ENCODE measurements around the gene NUMBL. TPM values are rescaled to one million over a fixed set of nuclear protein-coding genes. Genes with fewer than 3 reads are reported as not detected.

NUMBL gene
- total and polyA plus RNA-seq, 9 of the 15 experiments (the other 6 are each of a cell fraction or from before 2014, with no cell fraction given), result 0.39 to 38.6 (median 6.6) TPM

GRCh38 chr19:40625406-40626120 lies 64.9 kb downstream of the NUMBL start:
- no TSS peak for BruUV-seq (replicated peaks)
- H4K20me1 ChIP-seq (replicated peaks; ENCODE audit: control insufficient read depth, insufficient read depth, low read length), result no peaks in the 10 kb centered on the region
- TF ChIP-seq BHLHE40 (IDR thresholded peaks at IDR 0.05; ENCODE audit: low read length) (peak; percentile 56), ZFP36 (IDR thresholded peaks at IDR 0.05; ENCODE audit: low read depth, low read length, partially characterized antibody) (peak; percentile 70), ZNF696 (CRISPR knock-in tag; conservative IDR thresholded peaks at IDR 0.05) (no peak), MAX (CRISPR knock-in tag; IDR thresholded peaks at IDR 0.05) (peak; percentile 52; the same call in 1 of the 2 replicates), MNT (conservative IDR thresholded peaks at IDR 0.05) (0 out of 4 replicates have a peak, but pooled peaks of 1 of the 2 experiments have one; percentile 32), MYC (IDR thresholded peaks at IDR 0.05; ENCODE audit: low read depth, low read length) (0 out of 2 replicates have a peak, but pooled peaks have one; percentile 53), MYC (CRISPR knock-in tag; IDR thresholded peaks at IDR 0.05; ENCODE audit: borderline replicate concordance, low read depth) (no peak), RBFOX2 (IDR thresholded peaks at IDR 0.05; ENCODE audit: low read depth, low read length) (peak; percentile 45), TFAP4 (CRISPR knock-in tag; IDR thresholded peaks at IDR 0.05; ENCODE audit: borderline replicate concordance) (peak; percentile 48; the same call in 1 of the 2 replicates), CBX1 (IDR thresholded peaks at IDR 0.05; ENCODE audit: low read depth) (peak; percentile 40; the same call in 1 of the 2 replicates), POLR2G (IDR thresholded peaks at IDR 0.05; ENCODE audit: low read depth, low read length) (peak; percentile 46), KDM1A (IDR thresholded peaks at IDR 0.05) (peak; percentile 36 to 58; a peak in 2 of 4 replicates), PHF21A (IDR thresholded peaks at IDR 0.05; ENCODE audit: borderline replicate concordance, low read depth) (no peak), BCOR (IDR thresholded peaks at IDR 0.05) (peak; percentile 92), ZBTB7A (IDR thresholded peaks at IDR 0.05; ENCODE audit: borderline replicate concordance, control insufficient read depth, low read depth, low read length) (peak; percentile 72; the same call in 1 of the 2 replicates), HDGF (IDR thresholded peaks at IDR 0.05) (0 out of 2 replicates have a peak, but pooled peaks have one; percentile 49), CREM (IDR thresholded peaks at IDR 0.05; ENCODE audit: low read depth) (peak; percentile 36; the same call in 1 of the 2 replicates), RBM25 (IDR thresholded peaks at IDR 0.05; ENCODE audit: low read depth, low read length, severe bottlenecking) (peak; percentile 59), EGR1 (conservative IDR thresholded peaks at IDR 0.05) (peak; percentile 53; the same call in 1 of the 2 replicates), MAZ (CRISPR knock-in tag; conservative IDR thresholded peaks at IDR 0.05 in 1 of 2, IDR thresholded peaks at IDR 0.05 in 1 of 2) (peak in 1 of 2 experiments; percentile 42; a peak in 1 of 4 replicates)

More at GRCh38 chr19:40625406-40626120, 64.9 kb downstream of the NUMBL start:
- intact Hi-C loops (cut with micrococcal nuclease), result no loop called here
- ATAC-seq (peak; percentile 16), DNase-seq (ENCODE audit: extremely low read depth in 1 of 4, low spot score in 3 of 4) (peak; percentile 39 to 66 (median 51)), FAIRE-seq (peak; percentile 57)
- no peaks in the 10 kb centered on the region for H3K27me3 ChIP-seq (ENCODE audit: control insufficient read depth in 2 of 2, insufficient read depth in 2 of 2, low read length in 2 of 2)
- H2AFZ ChIP-seq (ENCODE audit: low read depth, low read length), result no peak overlapping the region
- ChIA-PET CTCF (ENCODE audit: low intra/inter-chr PET ratio) (no interaction called here), POLR2A (no interaction called here)
- peaks cover 68% of the 10 kb centered on the region; the same call in 2 of the 3 replicates for H3K36me3 ChIP-seq (ENCODE audit: control insufficient read depth, insufficient read depth, low read length)
- no peak overlapping the region for H3K4me3 ChIP-seq
- no peaks in the 10 kb centered on the region for H3K9me3 ChIP-seq (replicated peaks; ENCODE audit: control insufficient read depth, insufficient read depth, low read depth, low read length)
- no peaks in the 10 kb centered on the region for H3K9me1 ChIP-seq (ENCODE audit: control insufficient read depth, insufficient read depth, low read length)
- in situ Hi-C loops (cut with MboI), result no loop called here
- peak overlapping the region; percentile 39 for H3K27ac ChIP-seq (ENCODE audit: extremely low read depth, low read depth, low read length)
- peak overlapping the region in 1 of 2 experiments; percentile 91; a peak in 2 of 4 replicates for H3K9ac ChIP-seq (ENCODE audit: insufficient read depth in 1 of 2, low read depth in 2 of 2, low read length in 2 of 2)
- WGBS (ENCODE audit: insufficient coverage, low coverage, missing lambda C conversion rate), result 48% methylated on average over 6 of the region's 7 CpGs
- peaks cover 31 to 57% of the 10 kb centered on the region in 2 experiments for H3K4me1 ChIP-seq (replicated peaks in 1 of 2; ENCODE audit: control insufficient read depth in 2 of 2, insufficient read depth in 2 of 2, low read length in 2 of 2)
- H3K79me2 ChIP-seq (ENCODE audit: control insufficient read depth, insufficient read depth, low read length), result no peaks in the 10 kb centered on the region
- no peak overlapping the region; the same call in 1 of the 2 replicates for H3K4me2 ChIP-seq (ENCODE audit: insufficient read depth, low read length)

Measured in K562 (cell line).